ENCODE results near the gene ANKDD1B. TPM values are rescaled to one million over a fixed set of nuclear protein-coding genes. Genes with fewer than 3 reads are reported as not detected.

The ANKDD1B gene
- total RNA-seq, 1 experiment from 2014 or later: 0.10 TPM

DNA sequence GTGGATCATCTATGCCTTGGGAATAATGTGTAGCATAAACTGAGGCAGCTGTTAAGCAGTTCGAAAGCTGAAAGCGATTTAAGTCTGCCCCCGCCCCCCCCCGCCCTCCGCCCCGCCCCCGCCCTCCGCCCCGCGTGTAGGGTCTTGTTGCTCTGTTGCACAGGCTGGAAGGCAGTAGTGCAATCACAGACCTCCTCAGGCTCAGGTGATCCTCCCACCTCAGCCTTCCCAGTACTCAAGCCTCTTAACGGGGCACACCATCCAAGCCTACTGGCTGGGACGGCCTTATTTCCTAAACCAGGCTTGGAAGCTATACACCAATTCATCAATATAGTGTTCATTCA lies 945 bp downstream of the ANKDD1B start:
- in situ Hi-C loops (cut with HindIII; ENCODE audit: low pct_unique_long_range_greater_than_20kb, low sequenced_read_pairs): no loop called here
- ChIA-PET CTCF (interaction anchor here (0.5 kb wide), 1 partner anchor 178 kb away, joined by 8 read pairs; no protein-coding TSS in a partner anchor), POLR2A (no interaction called here)
- Histone ChIP-seq H3K27me3 (ENCODE audit: control insufficient read depth, insufficient read depth, low read length) (no peaks in the 10 kb centered on the region), H3K4me1 (ENCODE audit: control insufficient read depth, insufficient read depth, low read length) (peaks cover 4% of the 10 kb centered on the region), H3K9me3 (ENCODE audit: control insufficient read depth, insufficient read depth, low read depth, low read length) (no peaks in the 10 kb centered on the region), H3K36me3 (ENCODE audit: control insufficient read depth, insufficient read depth, low read length) (no peaks in the 10 kb centered on the region), H3K4me3 (ENCODE audit: low read depth in 2 of 2, low read length in 2 of 2) (peak overlapping the region; percentile 56 to 70), H3K27ac (ENCODE audit: low read length) (no peak overlapping the region)
- no peak for DNase-seq (ENCODE audit: low read depth, low spot score)
- TF ChIP-seq SIN3A (IDR thresholded peaks at IDR 0.05; ENCODE audit: borderline replicate concordance, insufficient read depth, low read depth, low read length): no peak
- no peak for TF ChIP-seq TCF7L2 (IDR thresholded peaks at IDR 0.05; ENCODE audit: low read depth, low read length)
- TF ChIP-seq POLR2AphosphoS5 (IDR thresholded peaks at IDR 0.05; ENCODE audit: low read depth, low read length): no peak
- TF ChIP-seq, protein P1, sequence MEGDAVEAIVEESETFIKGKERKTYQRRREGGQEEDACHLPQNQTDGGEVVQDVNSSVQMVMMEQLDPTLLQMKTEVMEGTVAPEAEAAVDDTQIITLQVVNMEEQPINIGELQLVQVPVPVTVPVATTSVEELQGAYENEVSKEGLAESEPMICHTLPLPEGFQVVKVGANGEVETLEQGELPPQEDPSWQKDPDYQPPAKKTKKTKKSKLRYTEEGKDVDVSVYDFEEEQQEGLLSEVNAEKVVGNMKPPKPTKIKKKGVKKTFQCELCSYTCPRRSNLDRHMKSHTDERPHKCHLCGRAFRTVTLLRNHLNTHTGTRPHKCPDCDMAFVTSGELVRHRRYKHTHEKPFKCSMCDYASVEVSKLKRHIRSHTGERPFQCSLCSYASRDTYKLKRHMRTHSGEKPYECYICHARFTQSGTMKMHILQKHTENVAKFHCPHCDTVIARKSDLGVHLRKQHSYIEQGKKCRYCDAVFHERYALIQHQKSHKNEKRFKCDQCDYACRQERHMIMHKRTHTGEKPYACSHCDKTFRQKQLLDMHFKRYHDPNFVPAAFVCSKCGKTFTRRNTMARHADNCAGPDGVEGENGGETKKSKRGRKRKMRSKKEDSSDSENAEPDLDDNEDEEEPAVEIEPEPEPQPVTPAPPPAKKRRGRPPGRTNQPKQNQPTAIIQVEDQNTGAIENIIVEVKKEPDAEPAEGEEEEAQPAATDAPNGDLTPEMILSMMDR (IDR thresholded peaks at IDR 0.05): no peak
- TF ChIP-seq, protein P2, sequence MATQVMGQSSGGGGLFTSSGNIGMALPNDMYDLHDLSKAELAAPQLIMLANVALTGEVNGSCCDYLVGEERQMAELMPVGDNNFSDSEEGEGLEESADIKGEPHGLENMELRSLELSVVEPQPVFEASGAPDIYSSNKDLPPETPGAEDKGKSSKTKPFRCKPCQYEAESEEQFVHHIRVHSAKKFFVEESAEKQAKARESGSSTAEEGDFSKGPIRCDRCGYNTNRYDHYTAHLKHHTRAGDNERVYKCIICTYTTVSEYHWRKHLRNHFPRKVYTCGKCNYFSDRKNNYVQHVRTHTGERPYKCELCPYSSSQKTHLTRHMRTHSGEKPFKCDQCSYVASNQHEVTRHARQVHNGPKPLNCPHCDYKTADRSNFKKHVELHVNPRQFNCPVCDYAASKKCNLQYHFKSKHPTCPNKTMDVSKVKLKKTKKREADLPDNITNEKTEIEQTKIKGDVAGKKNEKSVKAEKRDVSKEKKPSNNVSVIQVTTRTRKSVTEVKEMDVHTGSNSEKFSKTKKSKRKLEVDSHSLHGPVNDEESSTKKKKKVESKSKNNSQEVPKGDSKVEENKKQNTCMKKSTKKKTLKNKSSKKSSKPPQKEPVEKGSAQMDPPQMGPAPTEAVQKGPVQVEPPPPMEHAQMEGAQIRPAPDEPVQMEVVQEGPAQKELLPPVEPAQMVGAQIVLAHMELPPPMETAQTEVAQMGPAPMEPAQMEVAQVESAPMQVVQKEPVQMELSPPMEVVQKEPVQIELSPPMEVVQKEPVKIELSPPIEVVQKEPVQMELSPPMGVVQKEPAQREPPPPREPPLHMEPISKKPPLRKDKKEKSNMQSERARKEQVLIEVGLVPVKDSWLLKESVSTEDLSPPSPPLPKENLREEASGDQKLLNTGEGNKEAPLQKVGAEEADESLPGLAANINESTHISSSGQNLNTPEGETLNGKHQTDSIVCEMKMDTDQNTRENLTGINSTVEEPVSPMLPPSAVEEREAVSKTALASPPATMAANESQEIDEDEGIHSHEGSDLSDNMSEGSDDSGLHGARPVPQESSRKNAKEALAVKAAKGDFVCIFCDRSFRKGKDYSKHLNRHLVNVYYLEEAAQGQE (IDR thresholded peaks at IDR 0.05; ENCODE audit: insufficient read depth in 1 of 2, low read depth in 2 of 2, low read length in 1 of 2): no peak
- BruUV-seq (replicated peaks): no TSS peak
- intact Hi-C loops (cut with micrococcal nuclease; ENCODE audit: unreplicated experiment): no loop called here
- ATAC-seq: peak; percentile 39; the same call in 1 of the 2 replicates

DNA sequence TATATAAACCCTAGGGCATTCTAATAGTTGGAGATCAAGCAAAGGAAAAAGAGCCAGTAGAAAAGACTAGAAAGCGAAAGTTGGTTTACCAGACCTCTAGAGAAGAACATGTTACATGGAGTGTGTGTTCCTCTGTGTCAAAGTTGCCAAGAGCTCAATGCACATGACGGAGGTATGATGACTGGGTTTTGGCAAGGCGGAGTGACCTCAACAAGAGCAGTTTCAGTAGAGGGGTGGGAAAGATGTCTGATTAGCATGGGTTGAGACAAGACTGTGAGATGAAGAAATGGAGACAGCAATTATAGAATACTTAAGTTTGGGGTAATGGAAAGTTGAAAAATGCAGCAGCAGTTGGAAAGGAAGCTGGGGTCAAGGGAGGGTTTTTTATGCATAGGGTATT lies 1.6 kb downstream of the ANKDD1B start:
- Histone ChIP-seq H3K27me3 (ENCODE audit: control insufficient read depth, insufficient read depth, low read length) (no peaks in the 10 kb centered on the region), H3K36me3 (ENCODE audit: control insufficient read depth, insufficient read depth, low read length) (no peaks in the 10 kb centered on the region), H3K4me1 (ENCODE audit: control insufficient read depth, insufficient read depth, low read length) (peaks cover 4% of the 10 kb centered on the region), H3K9me3 (ENCODE audit: control insufficient read depth, insufficient read depth, low read depth, low read length) (no peaks in the 10 kb centered on the region), H3K27ac (ENCODE audit: low read length) (no peak overlapping the region), H3K4me3 (ENCODE audit: low read depth in 2 of 2, low read length in 2 of 2) (no peak overlapping the region)
- DNase-seq (ENCODE audit: low read depth, low spot score) (no peak), ATAC-seq (no peak)
- ChIA-PET CTCF (no interaction called here), POLR2A (no interaction called here)
- intact Hi-C loops (cut with micrococcal nuclease; ENCODE audit: unreplicated experiment): no loop called here
- in situ Hi-C loops (cut with HindIII; ENCODE audit: low pct_unique_long_range_greater_than_20kb, low sequenced_read_pairs): no loop called here
- no TSS peak for BruUV-seq (replicated peaks)
- TF ChIP-seq TCF7L2 (IDR thresholded peaks at IDR 0.05; ENCODE audit: low read depth, low read length): no peak
- no peak for TF ChIP-seq SIN3A (IDR thresholded peaks at IDR 0.05; ENCODE audit: borderline replicate concordance, insufficient read depth, low read depth, low read length)
- TF ChIP-seq, protein P1 (IDR thresholded peaks at IDR 0.05): no peak
- no peak for TF ChIP-seq POLR2AphosphoS5 (IDR thresholded peaks at IDR 0.05; ENCODE audit: low read depth, low read length)
- TF ChIP-seq, protein P2 (IDR thresholded peaks at IDR 0.05; ENCODE audit: insufficient read depth in 1 of 2, low read depth in 2 of 2, low read length in 1 of 2): no peak

All from Panc1 (cell line).